ENCODE results near the gene CD79A.

CD79A gene

GRCh38 chr19:41876847-41877832 is at the start of gene CD79A:
Gene CD79A, plus strand, starts transcription at chr19:41877279. Its CDS starts 26 bp downstream, at chr19:41877305.
- DNase-seq, result peak; percentile 45

DNA sequence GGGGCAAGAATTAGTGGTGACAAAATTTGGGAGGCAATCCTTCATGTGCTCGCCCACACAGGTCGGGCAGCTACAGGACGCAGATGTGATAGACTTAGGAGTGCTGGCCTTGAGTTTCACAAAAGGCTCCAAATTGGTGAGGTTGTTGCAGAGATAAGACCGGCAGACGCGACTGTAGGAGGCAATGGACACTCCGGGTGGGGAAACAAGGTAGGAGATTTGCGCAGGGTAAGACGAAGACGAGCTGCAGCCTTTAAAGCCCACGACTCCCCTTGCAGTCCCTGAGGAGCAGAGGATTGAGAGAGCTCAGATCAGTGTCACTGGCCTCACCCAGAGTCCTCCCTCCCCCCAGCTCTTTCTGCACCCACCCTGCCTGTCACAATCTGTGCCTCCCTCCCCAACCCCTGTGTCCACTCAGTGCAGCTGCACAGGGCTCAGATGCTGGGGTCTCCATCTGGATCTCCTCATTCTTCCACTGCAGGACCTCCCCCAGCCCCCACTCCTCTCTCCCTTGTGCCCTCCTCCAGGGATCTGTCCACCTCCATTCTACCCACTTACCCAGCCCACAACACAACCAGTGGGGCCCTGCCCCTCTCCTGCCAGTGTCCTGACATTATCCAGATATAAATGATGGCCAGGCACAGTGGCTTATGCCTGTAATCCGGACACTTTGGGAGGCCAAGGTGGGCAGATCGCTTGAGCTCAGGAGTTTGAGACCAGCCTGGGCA is 38.9 kb upstream of the CD79A start:
- no peak for DNase-seq

DNA sequence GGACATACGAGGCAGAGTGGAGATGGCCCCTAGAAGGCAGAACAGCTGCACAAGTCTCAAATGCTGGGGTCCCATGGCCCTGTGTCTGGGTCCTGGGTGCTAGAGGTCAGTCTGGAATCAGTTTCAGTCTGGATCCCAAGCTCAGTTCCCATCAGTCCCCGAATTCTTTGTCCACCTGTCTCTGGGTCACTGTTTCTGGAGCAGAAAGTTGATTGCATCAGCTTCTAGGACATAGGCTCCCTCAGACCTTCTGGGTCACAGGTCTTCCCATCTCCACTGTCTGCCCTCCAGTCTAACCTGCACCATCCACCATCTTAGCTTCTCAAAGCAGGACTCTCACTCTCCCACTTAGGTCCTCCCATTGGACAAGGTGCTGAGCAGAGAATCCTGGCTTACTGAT is 37.9 kb upstream of the CD79A start:
- DNase-seq, result no peak

DNA sequence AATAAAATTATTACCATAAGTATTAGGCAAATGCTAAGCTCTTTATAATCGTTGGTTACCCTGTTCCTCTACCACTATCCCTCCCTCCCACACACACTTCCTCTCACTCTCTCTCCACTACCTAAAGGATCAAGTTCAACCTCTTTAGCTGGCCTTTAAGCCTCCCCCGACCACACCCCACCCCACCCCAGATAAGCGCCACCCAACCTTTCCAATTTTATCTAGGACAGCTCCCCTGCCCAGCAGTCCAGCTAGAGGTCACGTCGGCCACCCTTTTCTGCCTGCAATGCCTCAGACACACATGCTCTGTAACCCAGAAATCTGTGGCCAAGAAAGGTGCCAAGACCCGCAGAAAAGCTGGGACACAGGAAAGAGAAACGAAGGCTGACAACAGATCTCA is 33.7 kb upstream of the CD79A start:
- DNase-seq, result no peak

GRCh38 chr19:41844601-41845000 is 32.5 kb upstream of the CD79A start, which contains the start of gene LYPD4:
Gene LYPD4, minus strand, starts transcription at chr19:41844683. Its CDS starts 5,398 bp downstream, at chr19:41839285.
- DNase-seq, result no peak

DNA sequence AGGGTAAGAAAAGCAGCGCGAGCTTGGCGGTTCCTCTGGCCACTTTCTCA is 32.3 kb upstream of the CD79A start, which contains the start of gene DMRTC2:
Gene DMRTC2, plus strand, starts transcription at position 42 of the 50 bp plus-strand sequence. CDS start 2,387 bp downstream, outside the sequence.
- no peak for DNase-seq

GRCh38 chr19:41845051-41845590 is 32.0 kb upstream of the CD79A start:
- no peak for DNase-seq

- DNase-seq, result no peak
Measured at GRCh38 chr19:41847351-41848105, 29.6 kb upstream of the CD79A start.

DNA sequence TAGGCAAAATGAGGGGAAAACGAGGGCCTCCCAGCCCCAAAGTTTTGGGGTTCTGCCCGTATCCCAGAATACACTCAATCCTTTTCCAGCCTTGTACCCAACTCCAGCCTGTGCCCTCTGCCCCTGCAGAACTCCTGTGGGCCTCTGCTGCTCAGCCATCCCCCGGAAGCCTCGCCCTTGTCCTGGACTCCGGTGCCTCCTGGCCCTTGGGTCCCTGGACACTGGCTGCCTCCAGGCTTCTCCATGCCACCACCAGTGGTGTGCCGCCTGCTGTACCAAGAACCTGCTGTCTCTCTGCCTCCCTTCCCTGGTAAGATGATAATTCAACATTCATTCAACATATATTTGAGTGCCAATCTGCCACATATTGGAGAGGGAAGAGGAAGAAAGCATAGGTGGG is 28.4 kb upstream of the CD79A start:
- DNase-seq, result no peak

- no peak for DNase-seq
Measured at GRCh38 chr19:41849067-41849466, 28.0 kb upstream of the CD79A start.

DNA sequence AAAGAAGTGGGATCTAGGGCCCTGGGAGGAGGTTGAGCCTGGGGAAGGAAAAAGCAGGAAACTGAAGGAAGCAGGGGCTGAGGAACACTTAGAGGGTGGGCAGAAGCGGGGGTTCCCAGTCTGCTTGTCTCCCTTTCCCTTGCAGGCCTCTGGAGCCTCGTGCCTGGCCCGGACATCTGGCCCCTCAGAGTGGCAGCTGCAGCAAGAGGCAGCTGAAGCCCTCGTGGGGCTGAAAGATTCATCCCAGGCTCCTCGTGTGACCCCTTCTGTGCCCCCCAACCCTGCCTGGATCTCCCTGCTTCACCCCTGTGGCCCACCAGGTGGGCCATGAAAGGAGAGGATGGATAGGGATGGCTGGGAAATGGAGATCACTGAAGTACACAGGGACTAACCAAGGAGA is 26.7 kb upstream of the CD79A start:
- no peak for DNase-seq

GRCh38 chr19:41851456-41851855 is 25.6 kb upstream of the CD79A start:
- no peak for DNase-seq

DNA sequence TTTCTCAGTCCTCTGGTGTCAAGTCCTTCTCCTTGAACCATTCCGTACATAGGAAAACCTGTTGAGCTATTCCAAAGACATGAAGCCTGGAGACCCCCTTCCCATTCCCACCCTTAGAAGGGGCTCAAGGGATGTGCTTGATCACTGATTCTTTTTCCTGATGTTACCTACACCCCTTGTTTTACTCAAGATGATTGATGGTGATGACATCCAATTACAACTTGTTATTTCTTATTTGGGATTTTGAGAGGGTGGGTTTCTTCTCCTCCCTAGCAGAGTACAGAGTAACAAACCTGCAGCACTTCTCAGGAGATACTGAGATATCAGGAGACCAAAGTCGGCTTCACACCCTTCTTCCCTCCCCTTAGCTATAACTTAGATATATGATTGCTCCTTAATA is 23.7 kb upstream of the CD79A start:
- no peak for DNase-seq

DNA sequence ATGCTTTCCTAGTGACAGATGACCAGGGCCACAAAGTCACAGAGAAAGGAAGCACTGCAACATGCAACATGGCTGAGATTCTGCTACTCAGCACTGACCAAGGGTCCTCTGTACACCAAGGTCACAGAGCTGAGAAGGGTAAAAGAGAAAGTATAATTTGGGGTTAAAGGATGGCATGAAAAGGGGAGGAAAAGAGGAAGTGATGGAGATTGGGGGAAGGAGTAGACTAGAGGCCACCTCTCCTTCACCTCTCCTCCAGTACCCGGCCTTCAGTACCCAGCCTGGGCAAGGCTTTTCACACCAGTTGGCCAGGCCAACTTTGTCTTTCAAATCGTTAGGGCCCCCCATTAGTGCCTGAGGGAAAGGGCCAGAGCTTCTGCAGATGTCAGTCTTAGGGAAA is 23.3 kb upstream of the CD79A start:
- DNase-seq, result no peak

DNA sequence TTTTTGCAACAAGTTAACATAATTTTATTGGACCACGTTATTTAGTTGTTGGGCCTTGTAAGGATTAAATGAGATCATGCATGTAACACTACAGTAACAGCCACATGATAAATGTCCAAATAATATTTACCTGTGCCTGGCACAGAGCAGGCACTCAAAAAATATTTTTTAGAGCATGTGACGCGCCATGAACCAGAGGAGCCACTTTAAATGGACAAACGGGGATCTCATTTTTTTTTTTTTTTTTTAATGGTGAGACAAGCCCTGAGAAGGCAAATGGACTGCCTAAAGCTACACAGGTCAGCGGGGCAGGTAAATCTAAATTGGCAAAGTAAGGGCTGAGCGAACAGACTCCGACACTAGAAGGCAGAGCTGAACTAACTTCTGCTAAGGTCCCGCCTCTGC is 17.9 kb upstream of the CD79A start:
- DNase-seq, result no peak

DNA sequence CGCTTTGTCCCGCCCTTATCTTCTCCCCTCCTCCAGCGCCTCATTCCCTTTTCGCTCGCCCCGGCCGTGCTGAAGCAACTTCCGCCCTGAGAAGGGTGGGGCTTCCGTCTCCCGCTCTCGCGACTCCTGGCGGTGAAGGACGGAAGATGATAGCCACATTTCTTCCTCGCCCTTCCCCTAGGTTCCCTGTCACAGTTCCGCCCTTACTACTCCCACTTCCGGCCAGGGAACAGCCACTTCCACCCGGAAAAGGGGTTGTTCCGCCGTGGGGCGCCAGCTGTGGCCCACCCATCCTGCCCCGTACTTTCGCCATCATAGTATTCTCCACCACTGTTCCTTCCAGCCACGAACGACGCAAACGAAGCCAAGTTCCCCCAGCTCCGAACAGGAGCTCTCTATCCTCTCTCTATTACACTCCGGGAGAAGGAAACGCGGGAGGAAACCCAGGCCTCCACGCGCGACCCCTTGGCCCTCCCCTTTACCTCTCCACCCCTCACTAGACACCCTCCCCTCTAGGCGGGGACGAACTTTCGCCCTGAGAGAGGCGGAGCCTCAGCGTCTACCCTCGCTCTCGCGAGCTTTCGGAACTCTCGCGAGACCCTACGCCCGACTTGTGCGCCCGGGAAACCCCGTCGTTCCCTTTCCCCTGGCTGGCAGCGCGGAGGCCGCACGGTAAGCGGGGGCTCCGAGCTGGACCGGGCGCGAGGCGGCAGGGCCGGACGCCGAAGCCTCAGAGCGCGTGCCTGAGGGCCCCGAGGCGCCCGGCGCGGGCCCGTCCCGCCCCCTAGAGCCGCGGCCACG is 17.3 kb upstream of the CD79A start, which contains the start of gene RPS19:
Gene RPS19, plus strand, starts transcription at position 638 of the 801 bp plus-strand sequence. CDS start 520 bp downstream, outside the sequence.
- peak; percentile 99 for DNase-seq

DNA sequence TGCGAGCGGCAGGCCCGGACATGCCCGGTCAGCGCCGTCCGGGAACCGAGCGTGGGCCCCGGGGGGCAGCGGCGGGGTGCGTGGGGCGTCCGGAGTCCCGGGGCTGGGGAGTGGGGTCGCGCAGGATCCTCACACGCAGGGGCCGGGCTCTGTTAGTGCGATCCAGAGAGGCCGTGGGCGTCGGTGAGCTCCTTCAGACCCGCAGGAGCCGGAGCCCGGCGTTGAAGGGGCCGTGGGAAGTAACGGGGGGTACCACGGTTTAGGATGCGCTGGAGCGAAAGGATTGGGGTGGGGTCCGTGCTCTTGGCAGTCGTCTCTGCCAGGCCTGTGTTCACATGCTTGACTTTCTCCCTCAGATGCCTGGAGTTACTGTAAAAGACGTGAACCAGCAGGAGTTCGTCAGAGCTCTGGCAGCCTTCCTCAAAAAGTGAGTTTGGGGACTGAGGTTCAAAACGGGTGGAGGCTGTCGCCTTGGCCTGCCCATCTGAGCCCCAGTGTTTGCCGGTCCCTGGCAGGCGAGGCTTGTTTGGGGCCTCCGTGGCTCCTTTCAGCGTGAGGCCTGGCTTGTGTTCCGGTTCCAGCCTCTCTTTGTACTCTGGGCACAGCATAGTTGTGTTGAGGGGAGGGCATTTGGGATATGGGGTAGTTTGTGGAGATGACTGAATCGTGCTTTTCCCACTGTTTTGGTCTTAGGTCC is 16.5 kb upstream of the CD79A start:
- no peak for DNase-seq

DNA sequence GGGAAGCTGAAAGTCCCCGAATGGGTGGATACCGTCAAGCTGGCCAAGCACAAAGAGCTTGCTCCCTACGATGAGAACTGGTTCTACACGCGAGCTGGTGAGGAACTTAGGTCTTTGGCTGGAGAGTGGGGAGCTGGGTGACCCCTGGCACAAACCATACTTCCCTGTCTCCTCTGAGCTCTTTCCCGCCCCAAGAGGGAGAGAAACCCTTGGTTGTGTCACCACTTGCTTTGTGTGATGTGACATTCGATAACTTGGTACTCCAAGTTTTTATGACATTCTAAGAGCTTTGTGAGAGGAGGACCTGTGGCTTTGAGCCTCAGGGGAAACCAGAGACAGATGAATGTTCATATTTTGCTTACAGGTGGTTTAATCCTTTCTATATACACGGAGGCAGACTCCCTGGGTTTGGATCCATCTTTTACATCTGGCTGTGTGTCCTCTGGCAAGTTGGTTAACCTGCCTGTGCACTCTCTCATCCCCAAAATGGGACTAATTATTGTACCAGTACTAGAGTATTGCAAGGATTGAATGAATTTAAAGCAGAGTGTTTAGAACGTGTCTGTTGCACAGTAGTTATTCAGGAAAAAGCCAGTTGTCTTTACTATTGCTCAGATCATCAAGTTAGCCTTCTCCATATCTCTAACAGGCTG is 15.8 kb upstream of the CD79A start:
- DNase-seq, result no peak

- no peak for DNase-seq
Measured at GRCh38 chr19:41861846-41862245, 15.2 kb upstream of the CD79A start.

DNA sequence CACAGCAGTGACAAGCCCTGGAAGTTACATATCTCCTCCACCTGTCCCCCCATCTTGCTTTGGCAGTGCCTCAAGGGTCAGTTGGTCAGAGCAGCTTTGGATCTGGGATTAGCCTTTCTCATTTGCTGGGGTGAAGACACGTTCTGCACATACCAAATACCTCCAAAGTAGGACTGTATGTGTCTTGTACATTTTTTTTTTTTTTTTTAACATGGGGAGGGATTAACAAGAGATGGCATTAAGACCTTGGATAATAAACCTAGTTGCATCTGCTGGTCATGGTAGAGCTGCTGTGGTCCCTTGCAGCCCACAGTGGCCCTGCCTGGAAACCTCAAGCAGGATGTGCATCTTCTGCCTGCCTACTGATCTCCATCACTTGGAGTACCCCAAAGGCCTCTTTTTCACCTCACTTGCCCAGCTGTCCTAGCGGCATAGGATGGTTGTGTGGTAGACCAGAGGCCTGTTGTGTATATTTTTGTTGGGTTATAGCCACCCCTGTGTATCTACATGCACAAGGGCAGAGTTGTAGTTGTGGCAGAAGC is 14.6 kb upstream of the CD79A start:
- DNase-seq, result no peak

Data from islet precursor cell (in vitro differentiated cells).